Right renal cortex interstitium (tissue), 3 donors: ENCODE data around the gene TMEM170B. TPM values are rescaled to one million over a fixed set of nuclear protein-coding genes. Genes with fewer than 3 reads are reported as not detected.
A peak's percentile ranks its signal among the peaks of the same experiment; 100 is the strongest.

Source experiments
- DNase-seq, 3 donors: peaks; one replicate each; pipeline ENCODE4 v3.0.0-alpha.2; 2013; ENCODE audit warnings: low read depth in 3 of 3, low spot score in 2 of 3
- polyA plus RNA-seq, 3 donors: library from polyadenylated mRNA; unstranded; fragments of 120-200 nt; gene quantifications; one replicate each; pipeline ENCODE4 v1.2.1, GENCODE V29; 2013; ENCODE audit not compliant: insufficient read length in 3 of 3

TMEM170B gene
- polyA plus RNA-seq, 3 donors = 8.8 to 9.2 (median 9.1) TPM

DNA sequence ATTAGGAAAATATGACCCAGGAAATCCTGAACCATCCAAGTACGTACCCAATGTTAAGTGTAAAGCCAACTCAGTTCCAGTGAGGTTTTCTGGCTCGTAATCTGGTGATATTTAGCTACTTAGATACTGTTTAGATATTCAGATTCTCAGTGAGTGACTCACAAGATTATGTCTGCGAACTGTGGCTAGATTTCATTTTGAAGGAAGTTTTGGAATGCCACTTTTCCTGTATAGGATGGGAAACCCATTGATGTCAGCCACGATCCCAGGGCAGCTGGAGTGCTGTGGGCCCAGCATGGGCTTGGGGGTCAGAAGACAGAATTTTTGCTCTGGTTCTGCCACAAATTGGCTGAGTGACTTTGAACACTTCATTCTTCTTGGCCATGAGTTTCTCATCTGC lies 76.3 kb downstream of the TMEM170B start:
- no peak for DNase-seq

DNA sequence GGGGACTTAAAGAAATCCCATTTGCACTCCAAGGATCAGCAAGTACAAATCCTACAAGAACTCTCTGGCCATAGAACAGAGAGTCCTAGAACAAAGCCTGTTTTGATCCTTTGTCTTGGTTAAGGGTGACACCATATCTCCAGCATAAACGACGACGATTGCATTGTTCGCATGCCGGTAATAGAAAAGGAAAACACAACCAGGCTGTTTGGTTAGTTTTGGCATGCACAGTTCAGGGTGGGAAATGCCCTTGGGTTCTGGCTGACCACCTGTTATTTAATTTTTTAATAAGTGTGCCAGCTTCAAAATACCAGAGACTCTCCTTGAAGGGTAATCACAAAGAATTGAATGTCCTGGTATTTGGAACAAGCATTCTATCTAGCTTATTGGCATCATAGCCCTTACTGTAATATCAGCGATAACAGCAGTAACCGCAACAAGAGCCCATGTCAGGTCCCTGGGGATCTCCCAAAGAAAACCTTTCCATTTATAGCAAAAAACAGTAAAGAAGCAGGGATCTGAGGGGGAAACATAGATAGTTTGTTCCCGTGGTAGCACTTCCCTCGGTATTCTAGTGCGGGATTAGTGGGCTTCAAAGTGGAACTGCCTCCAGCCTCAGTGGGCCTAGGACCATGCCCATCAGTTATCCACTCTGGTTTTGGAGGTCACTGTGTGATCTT lies 77.1 kb downstream of the TMEM170B start:
- DNase-seq = no peak

DNA sequence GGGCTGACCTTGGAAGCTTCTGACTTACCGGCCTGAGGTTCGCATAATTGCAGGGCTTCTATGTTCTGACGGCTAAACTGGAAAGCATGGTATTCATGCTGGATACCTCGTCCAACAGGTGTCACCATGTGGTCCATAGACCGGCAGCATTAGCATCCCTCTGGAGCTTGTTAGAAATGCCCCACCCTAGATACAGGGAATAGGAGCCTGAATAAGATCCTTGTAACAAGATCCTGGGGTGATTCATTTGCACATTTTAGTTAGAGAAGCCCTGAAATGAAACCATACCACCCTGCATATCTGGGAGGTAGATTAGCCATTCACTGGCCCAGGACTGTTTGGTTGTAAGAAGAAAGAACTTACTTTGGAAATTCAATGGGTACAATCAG lies 77.7 kb downstream of the TMEM170B start:
- no peak for DNase-seq

DNA sequence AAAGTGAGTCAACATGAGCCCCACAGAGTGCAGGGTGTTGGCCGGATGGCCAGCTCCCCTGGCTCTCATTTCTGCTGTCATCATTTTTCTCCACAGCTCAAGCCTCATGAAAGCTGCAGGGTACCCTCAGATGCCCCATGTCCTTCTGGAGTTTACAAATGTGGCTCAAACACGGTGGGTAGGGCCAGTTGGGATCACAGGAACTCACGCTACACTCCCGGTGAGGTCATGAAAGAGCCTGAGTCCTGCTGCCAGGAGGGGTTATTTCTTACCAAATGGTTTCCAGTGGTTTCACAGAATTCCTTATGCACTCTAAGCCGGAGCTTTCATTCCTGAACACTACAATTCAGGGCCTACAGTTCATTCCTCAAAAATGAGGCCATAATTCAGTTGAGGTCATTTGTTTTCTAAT lies 78.7 kb downstream of the TMEM170B start:
- DNase-seq = no peak

DNA sequence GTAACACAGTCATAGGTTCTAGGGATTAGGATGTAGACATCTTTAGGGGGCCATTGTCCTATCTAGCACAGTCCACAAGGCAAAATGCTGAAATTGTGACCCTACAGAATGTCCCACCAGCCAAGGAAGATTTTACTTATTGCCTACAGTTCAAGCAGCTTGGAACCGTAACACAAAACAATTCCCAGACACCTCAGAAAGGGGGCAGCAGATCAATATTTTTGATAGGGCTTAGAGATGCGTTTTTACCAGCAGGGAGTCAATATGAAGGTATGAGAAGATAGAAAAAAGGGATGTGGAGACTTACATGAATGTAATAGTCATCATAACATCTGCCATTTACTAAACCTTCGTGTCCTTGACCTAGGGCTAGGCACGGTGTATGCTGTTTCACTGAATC lies 81.0 kb downstream of the TMEM170B start:
- no peak for DNase-seq

DNA sequence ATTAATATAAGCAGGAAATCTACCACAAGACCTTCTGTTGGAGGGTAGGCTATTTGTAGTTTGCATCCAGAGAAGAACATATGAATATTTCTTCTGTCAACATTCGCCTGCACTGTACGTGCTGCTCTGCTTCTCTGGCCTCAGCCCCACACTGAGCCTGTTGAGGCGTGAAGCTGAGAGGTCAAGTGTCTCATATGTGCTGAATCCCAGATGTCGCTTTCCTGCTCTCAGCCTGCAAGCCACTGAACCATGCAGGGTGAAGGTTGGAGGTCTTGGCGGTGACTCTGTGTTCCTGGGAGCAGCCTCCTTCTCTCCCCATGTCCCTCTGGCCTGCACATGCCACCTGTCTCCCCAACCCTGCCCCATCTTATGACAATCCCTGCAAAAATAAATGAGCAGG lies 83.6 kb downstream of the TMEM170B start:
- DNase-seq = peak in 1 of 3 donors; percentile 34

DNA sequence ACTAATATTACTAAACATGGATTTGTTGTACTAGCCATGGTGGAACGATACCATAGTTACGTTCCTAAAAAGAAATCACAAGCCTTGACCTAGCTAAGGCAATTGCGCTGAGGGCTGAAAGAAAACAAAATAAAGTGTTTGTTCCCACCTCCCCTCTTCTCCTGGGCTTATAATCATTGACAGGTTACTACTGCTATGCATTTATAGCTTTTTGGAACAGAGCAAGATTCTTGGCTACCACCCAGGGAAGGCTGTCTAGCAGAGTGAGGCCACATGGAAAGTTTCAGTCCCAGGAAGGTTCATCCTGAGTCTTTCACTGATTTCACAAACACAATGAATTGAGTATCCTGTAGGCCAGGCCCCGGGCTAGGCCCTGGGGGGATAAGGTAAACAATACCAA lies 84.6 kb downstream of the TMEM170B start:
- DNase-seq = peak in 2 of 3 donors; percentile 36 to 39

DNA sequence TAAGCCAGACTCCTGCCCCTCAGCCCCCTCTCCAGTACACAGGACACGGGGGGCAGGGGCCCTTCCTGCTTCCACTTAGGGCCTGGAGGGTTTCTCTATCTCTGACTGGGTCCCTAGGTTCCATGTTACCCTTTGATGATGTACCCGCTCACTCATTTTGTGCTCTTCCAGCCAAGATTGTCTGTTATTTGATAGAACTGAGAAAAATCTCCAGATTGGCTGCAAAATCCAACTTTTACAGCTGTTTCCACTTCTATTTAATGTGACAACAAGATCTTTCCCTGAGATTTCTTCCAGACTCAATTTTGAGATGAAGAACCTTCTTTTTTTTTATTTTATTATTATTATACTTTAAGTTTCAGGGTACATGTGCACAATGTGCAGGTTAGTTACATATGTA lies 85.7 kb downstream of the TMEM170B start:
- DNase-seq = no peak

DNA sequence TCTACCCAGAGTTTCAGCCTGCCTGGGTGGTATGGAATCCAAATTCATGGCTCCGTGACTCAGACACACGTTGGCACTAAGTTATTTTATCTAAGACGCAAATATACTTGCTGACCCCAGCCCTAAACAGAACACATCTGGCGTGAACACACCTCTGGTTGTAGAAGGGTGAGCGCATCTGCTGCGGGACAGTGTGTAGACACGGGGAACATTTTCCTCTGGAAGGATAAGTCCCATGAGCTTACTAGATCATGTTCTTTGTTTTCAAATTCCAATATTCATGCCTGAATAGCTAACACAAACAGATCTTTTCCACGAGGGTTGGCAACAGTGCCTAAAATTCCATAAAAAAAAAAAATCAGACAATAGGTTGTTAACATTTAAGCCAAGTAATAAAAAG lies 87.8 kb downstream of the TMEM170B start:
- no peak for DNase-seq

DNA sequence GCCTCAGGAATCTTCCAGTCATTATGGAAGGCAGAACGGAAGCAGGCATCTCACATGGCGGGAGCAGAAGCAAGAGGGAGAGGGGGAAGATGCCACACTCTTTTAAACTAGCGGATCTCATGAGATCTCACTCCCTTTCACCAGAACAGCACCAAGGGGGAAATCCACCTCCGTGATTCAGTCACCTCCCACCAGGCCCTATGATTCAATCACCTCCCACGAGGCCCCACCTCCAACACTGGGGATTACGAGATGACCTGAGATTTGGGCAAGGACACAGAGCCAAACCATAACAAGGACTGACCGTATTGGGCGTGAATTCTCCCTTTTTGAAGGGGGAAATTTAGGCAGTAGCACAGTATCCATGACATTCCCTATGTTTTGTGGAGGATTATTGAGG lies 88.8 kb downstream of the TMEM170B start:
- no peak for DNase-seq

DNA sequence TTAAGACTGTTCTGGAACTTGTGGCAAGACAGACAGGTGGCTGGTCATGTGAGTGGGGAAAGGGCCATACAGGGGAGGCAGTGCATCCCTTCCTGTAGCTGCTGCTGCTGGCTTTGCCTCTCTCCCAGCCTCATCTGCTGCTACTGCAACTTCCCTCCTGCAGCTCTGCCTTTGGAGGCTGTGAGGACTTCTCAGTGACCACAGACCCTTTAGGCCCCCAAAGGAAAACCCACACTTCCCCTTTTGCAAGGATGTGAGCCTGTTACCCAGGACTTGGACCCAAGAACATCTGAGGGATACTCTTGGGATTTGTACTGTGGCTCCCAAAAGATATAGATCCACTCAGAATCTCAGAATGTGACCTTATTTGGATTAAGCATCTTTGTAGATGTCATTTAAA lies 91.0 kb downstream of the TMEM170B start:
- DNase-seq = no peak

DNA sequence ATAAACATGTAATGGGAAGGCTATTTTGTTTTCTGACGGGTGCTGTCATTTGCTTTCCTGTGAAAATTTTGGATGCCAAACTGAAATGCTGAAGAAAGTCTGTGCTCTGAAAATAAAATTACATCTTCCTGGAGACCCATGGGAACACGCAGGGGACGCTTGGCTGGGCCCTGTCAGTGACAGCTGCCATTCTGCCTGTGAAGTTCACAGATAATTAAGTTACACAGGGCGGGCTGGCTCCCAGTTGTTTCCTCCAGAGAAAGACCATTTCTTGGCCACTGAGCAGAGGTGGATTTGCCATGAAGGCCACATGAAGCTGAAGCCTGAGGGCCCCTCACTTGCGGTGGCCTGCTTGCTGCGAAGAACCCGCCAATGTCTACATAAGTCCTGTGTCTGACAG lies 93.5 kb downstream of the TMEM170B start:
- DNase-seq = no peak

DNA sequence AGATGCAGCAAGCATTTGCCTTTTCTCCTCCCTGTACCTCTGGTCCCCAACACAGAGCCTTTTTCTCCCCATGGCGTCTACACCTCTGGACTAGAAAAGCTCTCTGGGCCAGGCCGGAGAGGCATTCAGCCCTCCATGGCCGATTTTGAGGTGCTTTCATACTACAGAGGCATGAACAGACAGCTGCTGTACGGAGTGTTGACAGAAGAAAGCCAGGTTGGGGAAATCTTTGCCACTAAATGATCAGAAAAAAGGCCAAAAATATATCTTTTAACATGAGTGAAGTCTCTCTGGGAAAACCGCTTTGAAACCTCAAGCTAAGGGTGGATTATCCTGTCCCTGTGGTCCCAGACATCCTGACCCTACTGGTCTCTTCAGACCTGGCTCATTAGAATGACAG lies 94.0 kb downstream of the TMEM170B start:
- no peak for DNase-seq

DNA sequence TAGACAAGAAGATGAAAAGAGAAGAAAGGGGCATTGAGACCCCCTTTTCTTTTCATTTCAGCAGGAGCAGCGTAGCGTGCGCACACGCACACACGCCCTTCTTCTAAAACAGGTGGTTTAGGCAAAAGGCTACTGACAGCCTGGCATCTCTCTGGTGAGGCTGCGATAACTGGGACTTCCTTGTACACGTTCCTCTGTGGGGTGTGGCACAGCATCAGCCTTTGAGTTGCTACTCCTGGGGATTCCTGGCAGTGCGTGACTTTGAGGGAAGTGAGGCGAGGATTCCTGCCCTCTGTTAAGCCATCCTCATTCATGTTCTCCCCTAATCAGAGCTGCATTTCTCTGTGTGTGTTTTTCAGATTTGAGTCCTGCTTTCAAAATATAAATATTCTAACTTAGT lies 94.7 kb downstream of the TMEM170B start:
- no peak for DNase-seq

DNA sequence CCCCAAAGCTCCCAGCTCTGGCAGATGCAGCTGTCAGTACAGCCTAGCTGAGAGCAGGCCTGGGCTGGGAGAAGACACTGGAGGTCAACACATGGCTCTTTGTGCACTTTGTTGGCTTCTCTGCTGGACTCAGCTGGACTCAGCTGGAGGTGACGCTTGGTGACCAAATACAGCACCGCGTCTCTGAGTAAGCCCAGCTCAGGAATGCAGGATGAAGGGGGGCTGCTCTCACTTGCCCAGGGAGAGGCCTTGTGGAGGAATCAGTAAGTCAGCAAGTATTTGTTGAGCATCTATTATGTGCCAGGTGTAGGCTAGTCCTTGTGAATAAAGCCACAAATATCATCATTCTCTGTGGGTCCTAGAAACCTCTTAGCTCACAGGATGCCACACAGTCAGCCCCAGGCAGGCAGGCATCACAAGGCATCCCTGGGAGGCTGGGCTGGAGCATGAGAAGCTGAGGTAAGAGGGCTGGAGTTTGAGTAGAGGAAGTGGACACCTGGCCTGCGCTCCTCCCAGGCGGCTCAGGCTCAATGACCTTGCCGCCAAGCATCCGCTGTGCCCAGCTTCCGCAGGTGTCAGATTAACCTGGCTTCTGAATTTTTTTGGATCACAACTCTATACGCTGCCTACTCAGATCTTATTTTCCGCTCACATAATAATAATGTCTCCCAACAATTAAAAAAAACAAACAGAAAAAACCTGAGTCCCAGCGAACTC lies 95.4 kb downstream of the TMEM170B start:
- no peak for DNase-seq

Other genes starting within 250 kb of the TMEM170B start
- 1 to 10 TPM in 2 of 3 donors, under 1 TPM in 1; 0.72 to 2.9 (median 1.7) TPM for gene ADTRP, start 241.1 kb downstream of the TMEM170B start, polyA plus RNA-seq